Panc1 (cell line): Measurements from ENCODE around the gene GALNT14. TPM values are rescaled to one million over a fixed set of nuclear protein-coding genes. Genes with fewer than 3 reads are reported as not detected.

Experiments used
- ATAC-seq: fragments of 200-7000 bp; cut with Tn5 transposase; 2 replicates; pipeline ENCODE4 v1.9.1; 2020; ENCODE audit warnings: mild to moderate bottlenecking, moderate library complexity
- BruUV-seq: library from RNA; stranded (reverse); fragments of 400-500 nt; replicated peaks from 2 replicates; lab custom pipeline; 2021; lab: Mats Ljungman, UMichigan
- CTCF ChIA-PET: fragments of 300-600 bp; sonication (Branson Sonifier 250); formaldehyde crosslinking; loops from one replicate; lab custom pipeline; 2022; ENCODE audit warnings: antibody characterized with exemption; lab: Charles Lee
- POLR2A ChIA-PET: fragments of 300-600 bp; sonication (Branson Sonifier 250); formaldehyde crosslinking; loops from one replicate; lab custom pipeline; 2022; ENCODE audit warnings: antibody characterized with exemption; lab: Charles Lee
- DNase-seq: peaks from one replicate; pipeline ENCODE4 v3.0.0-alpha.2; 2010; ENCODE audit warnings: low read depth, low spot score
- H3K27ac ChIP-seq: 2 replicates; pipeline ENCODE4 v1.5.1; 2011; ENCODE audit warnings: mild to moderate bottlenecking, low read length, inconsistent platforms
- H3K27me3 ChIP-seq: fragments of 200-500 bp; sonication (Bioruptor generic); 2 replicates; pipeline ENCODE4 v1.6.0; 2014; ENCODE audit warnings: low read length, inconsistent platforms; ENCODE audit not compliant: control insufficient read depth, insufficient read depth
- H3K36me3 ChIP-seq: fragments of 200-500 bp; sonication (Bioruptor generic); 2 replicates; pipeline ENCODE4 v1.5.1; 2014; ENCODE audit warnings: inconsistent platforms, mild to moderate bottlenecking, low read length, moderate library complexity; ENCODE audit not compliant: control insufficient read depth, insufficient read depth
- H3K4me1 ChIP-seq: 2 replicates; pipeline ENCODE4 v1.5.1; 2011; ENCODE audit warnings: inconsistent platforms, mild to moderate bottlenecking, low read length, moderate library complexity; ENCODE audit not compliant: control insufficient read depth, insufficient read depth
- H3K4me3 ChIP-seq, 2 experiments: 2 replicates each; pipeline ENCODE4 v1.5.1; 2011 to 2012; ENCODE audit warnings: low read depth in 2 of 2, low read length in 2 of 2, mild to moderate bottlenecking in 2 of 2, inconsistent platforms in 1 of 2, moderate library complexity in 1 of 2
- H3K9me3 ChIP-seq: fragments of 200-500 bp; sonication (Bioruptor generic); 2 replicates; pipeline ENCODE4 v1.5.1; 2014; ENCODE audit warnings: low read depth, mild to moderate bottlenecking, inconsistent platforms, low read length, moderate library complexity; ENCODE audit not compliant: control insufficient read depth, insufficient read depth
- POLR2AphosphoS5 ChIP-seq: IDR thresholded peaks from 2 replicates; pipeline ENCODE4 v1.6.1; 2012; ENCODE audit warnings: mild to moderate bottlenecking, low read depth, low read length, moderate library complexity
- REST ChIP-seq, 2 experiments: IDR thresholded peaks; 2 replicates each; pipeline ENCODE4 v1.6.1; 2011 to 2012; ENCODE audit warnings: low read depth in 2 of 2, control low read depth in 1 of 2, low read length in 1 of 2, mild to moderate bottlenecking in 1 of 2, moderate library complexity in 1 of 2; ENCODE audit not compliant: insufficient read depth in 1 of 2
- SIN3A ChIP-seq: IDR thresholded peaks from 2 replicates; pipeline ENCODE4 v1.6.1; 2012; ENCODE audit warnings: low read depth, mild to moderate bottlenecking, low read length, moderate library complexity, borderline replicate concordance; ENCODE audit not compliant: insufficient read depth
- TCF7L2 ChIP-seq: IDR thresholded peaks from 2 replicates; pipeline ENCODE4 v1.6.1; 2011; ENCODE audit warnings: mild to moderate bottlenecking, low read depth, low read length, inconsistent platforms
- in situ Hi-C: cut with HindIII; loops from 2 replicates; pipeline ENCODE4 v1.10.0; 2016; ENCODE audit warnings: low sequenced_read_pairs, low pct_unique_long_range_greater_than_20kb
- intact Hi-C: fragments of 100-400 bp; cut with micrococcal nuclease; formaldehyde crosslinking; loops from one replicate; pipeline ENCODE4 v1.10.0; 2022; ENCODE audit not compliant: unreplicated experiment
- total RNA-seq: library from RNA; stranded (reverse); gene quantifications from one replicate; pipeline ENCODE4 v1.2.1, GENCODE V29; 2021; ENCODE audit not compliant: unreplicated experiment
- TF ChIP-seq, protein P1 (sequence below): fragments of 450-650 bp; IDR thresholded peaks from 2 replicates; pipeline ENCODE4 v1.5.1; 2017; ENCODE audit warnings: mild to moderate bottlenecking

GALNT14 gene
- total RNA-seq, 1 experiment from 2014 or later = 0.67 TPM

- Histone ChIP-seq H3K9me3 (no peaks in the 10 kb centered on the region), H3K4me3 (no peak overlapping the region), H3K27ac (no peak overlapping the region), H3K36me3 (no peaks in the 10 kb centered on the region), H3K27me3 (no peaks in the 10 kb centered on the region), H3K4me1 (no peaks in the 10 kb centered on the region)
- BruUV-seq = no TSS peak
- POLR2A ChIA-PET = no interaction called here
- no peak for ATAC-seq
- in situ Hi-C loops (no loop called here), intact Hi-C loops (no loop called here)
- TF ChIP-seq TCF7L2 (no peak), REST (IDR thresholded peaks at IDR 0.05; ENCODE audit: insufficient read depth in 1 of 2, low read depth in 2 of 2, low read length in 1 of 2) (no peak), POLR2AphosphoS5 (no peak), SIN3A (no peak)
- TF ChIP-seq, protein P1, sequence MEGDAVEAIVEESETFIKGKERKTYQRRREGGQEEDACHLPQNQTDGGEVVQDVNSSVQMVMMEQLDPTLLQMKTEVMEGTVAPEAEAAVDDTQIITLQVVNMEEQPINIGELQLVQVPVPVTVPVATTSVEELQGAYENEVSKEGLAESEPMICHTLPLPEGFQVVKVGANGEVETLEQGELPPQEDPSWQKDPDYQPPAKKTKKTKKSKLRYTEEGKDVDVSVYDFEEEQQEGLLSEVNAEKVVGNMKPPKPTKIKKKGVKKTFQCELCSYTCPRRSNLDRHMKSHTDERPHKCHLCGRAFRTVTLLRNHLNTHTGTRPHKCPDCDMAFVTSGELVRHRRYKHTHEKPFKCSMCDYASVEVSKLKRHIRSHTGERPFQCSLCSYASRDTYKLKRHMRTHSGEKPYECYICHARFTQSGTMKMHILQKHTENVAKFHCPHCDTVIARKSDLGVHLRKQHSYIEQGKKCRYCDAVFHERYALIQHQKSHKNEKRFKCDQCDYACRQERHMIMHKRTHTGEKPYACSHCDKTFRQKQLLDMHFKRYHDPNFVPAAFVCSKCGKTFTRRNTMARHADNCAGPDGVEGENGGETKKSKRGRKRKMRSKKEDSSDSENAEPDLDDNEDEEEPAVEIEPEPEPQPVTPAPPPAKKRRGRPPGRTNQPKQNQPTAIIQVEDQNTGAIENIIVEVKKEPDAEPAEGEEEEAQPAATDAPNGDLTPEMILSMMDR = no peak
- no peak for DNase-seq
- CTCF ChIA-PET = interaction anchor here (0.5 kb wide), 1 partner anchor 906 kb away, joined by 5 read pairs; the partner anchor contains the start of gene YPEL5
Measured at GRCh38 chr2:31052284-31052683, 86.0 kb downstream of the GALNT14 start.

GRCh38 chr2:31051258-31052140 is 86.7 kb downstream of the GALNT14 start:
- no TSS peak for BruUV-seq
- ChIA-PET CTCF (interaction anchor here (0.5 kb wide), 1 partner anchor 905 kb away, joined by 5 read pairs; the partner anchor contains the start of gene YPEL5), POLR2A (no interaction called here)
- H3K4me3 ChIP-seq = no peak overlapping the region
- TF ChIP-seq TCF7L2 = no peak
- TF ChIP-seq, protein P1 = no peak
- TF ChIP-seq REST (IDR thresholded peaks at IDR 0.05; ENCODE audit: insufficient read depth in 1 of 2, low read depth in 2 of 2, low read length in 1 of 2) = no peak
- no peak for TF ChIP-seq SIN3A
- no peak for TF ChIP-seq POLR2AphosphoS5
- H3K4me1 ChIP-seq = no peaks in the 10 kb centered on the region
- no peaks in the 10 kb centered on the region for H3K27me3 ChIP-seq
- DNase-seq = no peak
- H3K27ac ChIP-seq = no peak overlapping the region
- no peaks in the 10 kb centered on the region for H3K36me3 ChIP-seq
- no peaks in the 10 kb centered on the region for H3K9me3 ChIP-seq
- no peak for ATAC-seq
- intact Hi-C loops (no loop called here), in situ Hi-C loops (no loop called here)
